D721Med (cell line): ENCODE measurements around the gene EVI5L.
"Not testable (repeated sequence)": the region's sequence is repeated elsewhere in the genome, so short reads cannot be mapped to it uniquely, and the experiment has no call there.

Experiments used
- DNase-seq: peaks from one replicate; pipeline ENCODE4 v3.0.0; 2011; ENCODE audit warnings: low spot score; ENCODE audit not compliant: insufficient read length
- FAIRE-seq: peaks from 2 replicates; lab custom pipeline; 2011; peaks lifted over from hg19 to GRCh38; lab: Jason Lieb, UNC
- TF ChIP-seq, protein P1 (sequence below): IDR thresholded peaks from 2 replicates; pipeline ENCODE4 v1.5.1; 2012; ENCODE audit warnings: mild to moderate bottlenecking, control low read depth; ENCODE audit not compliant: insufficient read depth; ENCODE audit errors: missing control alignments

EVI5L gene

DNA sequence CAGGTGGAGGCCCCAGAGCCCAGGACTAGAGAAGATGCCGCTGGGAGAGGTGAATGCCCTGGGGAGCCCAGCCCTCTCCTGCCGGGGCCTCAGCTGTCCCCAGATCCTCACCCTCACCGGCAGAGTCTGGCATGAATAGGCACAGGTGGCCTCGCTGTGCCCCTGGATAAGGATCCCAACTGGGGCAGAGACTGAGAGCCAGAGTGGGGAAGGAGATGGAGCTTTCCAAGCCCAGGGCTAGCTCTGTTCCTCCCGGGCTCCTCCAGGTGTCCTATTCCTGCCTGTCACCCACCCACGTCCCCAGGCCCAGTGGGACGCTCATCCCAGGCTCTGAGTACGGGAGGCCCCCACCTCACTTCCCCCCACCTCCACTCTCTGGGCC is 27.7 kb downstream of the EVI5L start:
- FAIRE-seq (no peak), DNase-seq (no peak)
- TF ChIP-seq, protein P1, sequence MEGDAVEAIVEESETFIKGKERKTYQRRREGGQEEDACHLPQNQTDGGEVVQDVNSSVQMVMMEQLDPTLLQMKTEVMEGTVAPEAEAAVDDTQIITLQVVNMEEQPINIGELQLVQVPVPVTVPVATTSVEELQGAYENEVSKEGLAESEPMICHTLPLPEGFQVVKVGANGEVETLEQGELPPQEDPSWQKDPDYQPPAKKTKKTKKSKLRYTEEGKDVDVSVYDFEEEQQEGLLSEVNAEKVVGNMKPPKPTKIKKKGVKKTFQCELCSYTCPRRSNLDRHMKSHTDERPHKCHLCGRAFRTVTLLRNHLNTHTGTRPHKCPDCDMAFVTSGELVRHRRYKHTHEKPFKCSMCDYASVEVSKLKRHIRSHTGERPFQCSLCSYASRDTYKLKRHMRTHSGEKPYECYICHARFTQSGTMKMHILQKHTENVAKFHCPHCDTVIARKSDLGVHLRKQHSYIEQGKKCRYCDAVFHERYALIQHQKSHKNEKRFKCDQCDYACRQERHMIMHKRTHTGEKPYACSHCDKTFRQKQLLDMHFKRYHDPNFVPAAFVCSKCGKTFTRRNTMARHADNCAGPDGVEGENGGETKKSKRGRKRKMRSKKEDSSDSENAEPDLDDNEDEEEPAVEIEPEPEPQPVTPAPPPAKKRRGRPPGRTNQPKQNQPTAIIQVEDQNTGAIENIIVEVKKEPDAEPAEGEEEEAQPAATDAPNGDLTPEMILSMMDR = no peak

DNA sequence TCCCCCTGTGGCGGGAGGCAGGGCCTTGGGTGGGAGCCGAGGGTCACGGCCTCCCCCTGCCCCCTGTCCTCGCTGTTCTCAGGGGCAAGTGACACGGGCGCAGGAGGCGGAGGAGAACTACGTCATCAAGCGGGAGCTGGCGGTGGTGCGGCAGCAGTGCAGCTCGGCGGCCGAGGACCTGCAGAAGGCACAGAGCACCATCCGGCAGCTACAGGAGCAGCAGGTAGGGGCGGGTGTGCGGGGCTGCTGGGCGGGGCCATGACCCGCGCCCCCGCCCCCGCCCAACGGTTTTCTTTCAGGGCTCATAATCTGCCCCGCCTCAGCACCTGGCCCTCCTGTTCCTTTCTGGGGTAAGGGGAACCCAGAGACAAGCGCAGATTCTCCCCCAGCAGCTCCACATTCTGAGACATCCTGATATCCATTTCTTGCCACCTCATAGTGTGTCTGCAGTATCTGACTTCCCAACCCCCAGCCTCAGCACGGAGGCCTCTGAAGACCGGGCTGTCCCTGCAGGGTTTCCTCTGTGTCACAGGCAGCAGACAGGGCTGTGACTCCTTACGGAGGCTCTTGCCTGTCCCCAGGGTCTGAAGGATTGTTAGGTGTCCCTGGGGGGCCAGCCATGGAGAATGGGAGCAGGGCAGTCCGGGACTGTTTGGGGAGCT is 28.2 kb downstream of the EVI5L start:
- peak; percentile 86 for DNase-seq
- TF ChIP-seq, protein P1 = no peak
- FAIRE-seq = no peak

DNA sequence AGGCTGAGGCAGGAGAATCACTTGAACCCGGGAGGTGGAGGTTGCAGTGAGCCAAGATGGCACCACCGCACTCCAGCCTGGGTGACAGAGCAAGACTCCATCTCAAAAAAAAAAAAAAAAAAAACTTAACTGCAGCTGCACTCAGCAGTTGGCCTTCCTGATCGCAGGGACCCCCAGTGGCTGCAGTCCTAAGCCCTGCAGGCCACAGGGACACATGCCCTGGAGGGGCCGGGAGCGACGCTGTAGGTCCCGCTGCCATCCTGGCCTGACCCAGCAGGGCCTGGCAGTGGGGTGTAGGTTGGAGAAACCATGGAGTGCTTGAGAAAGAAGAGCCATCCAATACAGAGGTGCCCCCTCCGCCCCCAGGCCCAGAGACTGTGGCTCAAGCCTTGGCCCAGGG is 29.1 kb downstream of the EVI5L start:
- not testable (repeated sequence) for FAIRE-seq, DNase-seq

DNA sequence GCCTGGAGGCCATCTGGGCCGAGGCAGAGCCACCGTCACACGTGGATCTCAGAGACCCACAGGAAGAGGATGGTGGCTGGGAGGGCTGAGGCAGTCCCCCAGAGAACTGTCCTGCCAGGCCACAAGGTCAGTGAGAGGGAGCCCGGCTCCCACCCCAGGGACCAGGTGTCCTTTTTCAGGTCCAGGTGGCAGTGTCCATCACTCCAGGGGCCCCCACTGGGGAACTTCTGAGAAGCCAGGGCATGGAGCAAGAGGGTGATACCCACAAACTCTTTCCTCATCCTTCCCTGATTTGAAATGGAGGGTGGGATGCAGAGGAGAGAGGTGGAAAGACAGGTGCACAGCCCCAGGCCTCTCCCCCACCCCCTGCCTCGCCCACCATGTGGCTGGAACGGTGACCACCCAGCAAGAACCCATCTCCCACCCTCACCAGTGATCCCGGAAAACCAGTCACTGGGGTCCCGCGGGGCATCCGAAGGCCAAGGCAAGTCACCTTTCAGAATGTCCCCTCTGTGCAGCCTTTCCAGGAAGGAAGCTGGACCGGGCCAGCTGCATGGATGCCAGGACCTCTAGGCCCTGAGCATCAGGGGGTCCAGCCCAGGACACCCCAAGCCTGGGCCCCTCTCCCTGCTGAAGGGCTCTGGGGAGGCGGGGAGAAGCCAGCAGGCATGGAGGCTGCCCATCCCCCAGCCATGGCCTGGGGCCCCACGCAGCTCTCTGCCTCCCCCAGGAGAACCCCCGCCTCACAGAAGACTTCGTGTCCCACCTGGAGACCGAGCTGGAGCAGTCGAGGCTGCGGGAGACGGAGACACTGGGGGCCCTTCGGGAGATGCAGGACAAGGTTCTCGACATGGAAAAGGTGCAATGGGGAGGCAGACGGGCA is 30.1 kb downstream of the EVI5L start:
- TF ChIP-seq, protein P1 = no peak
- DNase-seq (no peak), FAIRE-seq (no peak)

DNA sequence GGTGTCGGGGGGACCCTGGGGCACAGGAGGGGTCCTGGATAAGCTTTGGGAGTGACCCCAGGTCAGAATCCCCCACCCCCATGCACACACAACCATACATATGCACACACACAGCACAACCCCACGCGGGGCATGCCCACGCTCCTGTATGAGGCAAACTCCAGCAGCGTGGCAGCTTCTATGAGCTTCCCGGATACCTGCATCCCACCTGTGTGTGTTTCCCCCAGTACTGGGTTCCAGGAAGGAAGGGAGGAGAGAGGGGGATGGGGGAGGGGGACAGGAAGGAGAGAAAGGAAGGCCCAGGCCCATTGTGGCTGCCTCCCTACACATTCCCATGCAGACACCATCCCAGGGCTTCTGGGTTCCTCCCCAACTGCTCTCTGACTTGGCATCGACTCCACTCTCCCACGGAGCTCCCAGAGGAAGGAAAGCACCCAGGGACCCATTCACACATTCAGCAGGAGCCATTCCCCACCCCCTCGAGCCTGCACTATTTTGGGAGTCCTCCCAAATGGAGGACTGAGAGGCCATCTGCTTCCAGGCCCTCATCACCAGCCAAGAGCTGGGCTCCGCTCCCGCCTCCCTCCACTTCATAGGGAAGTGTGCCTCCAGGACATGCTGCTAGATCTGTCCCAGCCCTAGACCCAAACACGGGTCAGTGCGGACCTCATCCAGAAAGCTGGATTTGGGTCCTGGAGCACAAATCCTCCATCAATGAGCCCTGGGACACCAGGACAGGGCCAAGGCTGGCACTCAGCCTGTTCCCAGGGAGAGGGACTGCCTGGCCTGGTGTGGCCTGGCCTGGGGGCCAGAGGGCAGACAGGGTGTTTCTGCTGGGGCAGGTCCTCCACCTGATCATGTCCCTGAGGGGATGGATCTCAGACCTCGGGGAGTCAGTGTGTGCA is 30.9 kb downstream of the EVI5L start:
- peak; percentile 31 for DNase-seq
- FAIRE-seq = no peak
- TF ChIP-seq, protein P1 = no peak

DNA sequence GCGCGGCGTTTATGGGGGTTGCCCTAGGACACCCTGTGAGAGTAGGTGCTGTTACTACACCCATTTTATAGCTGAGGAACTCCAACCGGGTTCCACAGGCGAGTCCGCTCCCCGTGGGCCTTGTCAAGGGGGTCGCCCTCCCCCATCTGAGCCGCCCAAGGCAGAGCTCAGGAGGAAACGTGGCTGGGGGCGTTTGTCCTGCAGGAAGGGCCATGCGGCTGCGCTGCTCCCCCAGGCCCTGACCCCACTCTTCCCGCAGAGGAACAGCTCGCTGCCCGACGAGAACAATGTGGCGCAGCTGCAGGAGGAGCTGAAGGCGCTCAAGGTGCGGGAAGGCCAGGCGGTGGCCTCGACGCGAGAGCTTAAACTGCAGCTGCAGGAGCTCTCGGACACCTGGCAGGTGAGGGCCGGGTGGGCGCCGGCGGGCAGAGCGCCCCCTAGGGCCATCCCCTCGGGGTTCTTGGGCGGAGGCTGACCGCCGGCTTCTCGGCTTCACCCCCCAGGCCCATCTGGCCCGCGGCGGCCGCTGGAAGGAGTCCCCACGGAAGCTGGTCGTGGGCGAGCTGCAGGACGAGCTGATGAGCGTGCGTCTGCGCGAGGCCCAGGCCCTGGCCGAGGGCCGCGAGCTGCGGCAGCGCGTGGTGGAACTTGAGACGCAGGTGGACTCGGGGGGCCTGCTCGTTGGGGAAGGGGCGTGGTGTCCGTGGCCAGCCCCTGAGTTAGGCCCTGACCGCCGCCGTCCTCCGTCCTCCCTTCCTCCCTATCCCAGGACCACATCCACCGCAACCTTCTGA is 31.8 kb downstream of the EVI5L start:
- FAIRE-seq (no peak), DNase-seq (no peak)
- TF ChIP-seq, protein P1 = no peak
